NCI-H2081 treated with DMSO at 0.1 percent for 48 hours (cell line): ENCODE results near the gene TMEM269.
A peak's percentile ranks its signal among the peaks of the same experiment; 100 is the strongest.

Source experiments
- DNase-seq: peaks from one replicate; lab custom pipeline; 2025; lab: John Stamatoyannopoulos, UW

Gene TMEM269

GRCh38 chr1:42822800-42823392 lies 38.1 kb downstream of the TMEM269 start:
- DNase-seq: no peak

DNA sequence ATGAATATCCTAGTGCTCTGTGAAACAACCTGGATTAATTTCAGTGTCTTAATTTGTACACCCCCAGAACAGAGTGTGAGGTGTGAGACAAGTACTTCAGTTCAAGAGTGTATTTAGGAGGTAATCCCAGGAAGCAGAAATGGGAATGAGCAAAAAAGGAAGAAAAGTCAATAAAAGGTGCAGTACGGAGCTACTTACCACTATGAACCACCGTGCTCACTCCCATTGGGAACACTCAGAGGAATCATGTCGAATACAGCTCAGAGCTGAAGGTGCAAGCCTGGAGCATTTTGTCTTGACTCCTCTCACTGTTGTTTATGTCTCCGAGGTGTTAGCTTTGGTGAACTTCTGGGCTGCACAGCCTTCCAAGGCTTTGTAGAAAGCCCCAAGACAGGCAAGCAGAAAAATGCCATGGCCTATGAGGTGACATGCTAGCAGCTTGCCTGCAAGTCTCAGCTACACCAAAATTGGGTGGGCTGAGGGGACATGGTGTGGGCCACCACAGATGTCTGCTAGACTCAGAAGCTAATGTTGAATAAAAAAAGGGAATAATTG lies 39.8 kb downstream of the TMEM269 start:
- no peak for DNase-seq

DNA sequence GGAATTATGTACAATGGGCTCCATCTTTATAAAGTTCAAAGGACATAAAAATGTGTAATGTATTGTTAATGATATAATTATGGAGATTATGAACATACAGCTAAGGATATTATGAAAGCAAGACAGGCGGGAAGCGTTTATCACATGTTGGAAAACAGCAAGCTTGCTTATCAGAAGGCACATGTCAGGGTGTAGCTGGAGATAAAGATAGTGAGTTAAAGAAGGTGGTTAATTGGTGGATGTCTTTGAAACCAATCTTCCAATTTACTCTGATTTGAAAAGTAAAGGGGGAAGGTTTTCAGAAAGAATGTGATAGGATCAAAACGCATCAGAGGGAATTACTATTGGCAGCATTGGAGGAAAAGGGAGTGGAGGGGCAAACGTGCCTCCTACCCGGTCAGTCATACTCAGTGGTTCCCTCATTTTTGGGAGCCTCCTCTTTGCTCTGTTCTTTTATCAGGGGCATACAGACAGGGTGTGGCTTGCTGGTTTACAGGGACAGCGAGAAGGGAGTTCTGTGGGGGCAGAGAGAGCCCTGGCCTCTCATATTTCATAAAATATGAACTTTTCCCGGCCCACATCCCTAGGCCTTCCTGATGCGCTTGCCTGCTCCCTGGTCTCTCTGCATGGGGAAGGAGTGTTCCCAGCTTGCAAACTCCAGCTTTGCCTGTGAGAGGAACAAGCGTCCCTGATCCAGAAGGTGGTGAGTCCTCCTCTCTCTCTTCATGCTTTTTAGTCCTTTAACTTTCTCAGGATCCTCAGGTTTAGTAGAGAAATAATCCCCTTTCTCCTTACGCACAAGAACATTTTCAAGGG lies 40.5 kb downstream of the TMEM269 start:
- DNase-seq: no peak

- DNase-seq: no peak
Measured at GRCh38 chr1:42830631-42831030, 45.8 kb downstream of the TMEM269 start.

- DNase-seq: no peak
Measured at GRCh38 chr1:42831273-42831672, 46.5 kb downstream of the TMEM269 start.

DNA sequence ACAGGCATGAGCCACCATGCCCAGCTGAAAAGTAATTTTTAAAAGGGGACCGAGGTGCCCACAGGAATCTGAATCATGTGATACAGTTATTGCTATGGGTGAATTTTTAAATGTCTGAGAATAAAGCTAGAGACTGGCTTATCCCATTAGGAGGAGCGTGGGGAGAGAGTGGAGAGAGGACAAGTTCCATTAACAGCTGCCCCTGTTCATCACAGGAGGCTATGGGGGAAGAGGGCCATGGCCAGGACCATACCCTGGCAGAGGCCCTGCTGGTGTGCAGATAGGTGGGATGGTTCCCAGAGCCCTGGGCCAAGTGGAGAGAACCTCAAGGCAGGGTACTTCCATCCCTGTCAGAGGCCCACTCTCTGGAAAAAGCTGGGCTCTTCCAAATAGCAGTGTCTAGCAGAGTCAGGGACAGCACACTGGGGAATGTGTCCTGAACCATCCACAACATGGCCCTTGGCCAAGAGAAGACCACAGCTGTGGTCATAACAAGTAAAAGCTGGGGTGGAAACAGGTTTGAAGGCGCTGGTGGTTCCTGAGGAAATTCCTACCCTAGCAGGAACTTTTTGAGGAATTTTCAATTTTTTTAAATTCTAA lies 48.0 kb downstream of the TMEM269 start:
- no peak for DNase-seq

GRCh38 chr1:42833981-42834380 lies 49.2 kb downstream of the TMEM269 start:
- no peak for DNase-seq

DNA sequence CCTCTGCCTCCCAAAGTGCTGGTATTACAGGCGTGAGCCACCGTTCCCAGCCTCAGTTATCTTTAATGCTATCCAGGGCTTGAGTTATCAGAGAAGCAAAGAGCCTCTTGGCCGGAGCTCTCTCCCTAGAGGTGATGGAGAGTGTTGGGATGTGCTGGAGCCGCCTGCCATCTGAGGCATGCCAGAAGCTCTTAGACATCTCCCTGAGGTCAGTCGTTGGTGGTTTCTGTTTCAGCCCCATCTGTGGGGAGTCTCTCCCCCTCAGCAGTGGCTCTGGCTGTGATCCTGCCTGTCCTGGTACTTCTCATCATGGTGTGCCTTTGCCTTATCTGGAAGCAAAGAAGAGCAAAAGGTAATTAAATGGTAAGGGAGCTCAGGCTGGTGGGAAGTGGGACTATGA lies 50.0 kb downstream of the TMEM269 start:
- no peak for DNase-seq

GRCh38 chr1:42835422-42835821 lies 50.6 kb downstream of the TMEM269 start:
- no peak for DNase-seq

- no peak for DNase-seq
Measured at GRCh38 chr1:42837709-42838108, 52.9 kb downstream of the TMEM269 start.

- DNase-seq: no peak
Measured at GRCh38 chr1:42838482-42839190, 53.8 kb downstream of the TMEM269 start.

GRCh38 chr1:42841010-42841409 lies 56.2 kb downstream of the TMEM269 start:
- no peak for DNase-seq

GRCh38 chr1:42841440-42842147 lies 56.8 kb downstream of the TMEM269 start:
- no peak for DNase-seq

DNA sequence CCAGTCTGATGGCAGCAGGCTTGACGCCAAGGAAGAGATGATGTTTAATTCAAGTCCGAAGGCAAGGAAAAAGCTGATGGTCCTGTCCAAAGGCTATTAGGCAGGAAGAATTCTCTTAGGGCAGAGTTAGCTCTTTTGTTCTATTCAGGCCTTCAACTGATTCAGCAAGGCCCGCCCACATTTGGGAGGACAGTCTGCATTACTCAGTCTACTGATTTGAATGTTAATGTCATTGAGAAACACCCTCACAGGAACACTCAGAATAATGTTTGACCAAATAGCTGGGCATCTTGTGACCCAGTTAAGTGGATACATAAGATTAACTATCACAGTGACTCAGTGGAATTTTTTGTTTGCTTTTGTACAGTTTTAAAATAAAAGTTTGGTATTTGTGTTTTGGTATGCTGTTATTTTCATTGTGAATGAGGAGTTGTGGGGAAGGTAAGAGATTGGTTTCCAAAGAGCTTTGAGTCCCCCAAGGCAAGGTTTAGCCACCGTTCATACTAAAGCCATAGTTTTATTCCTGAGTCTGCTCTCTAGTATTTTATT lies 59.9 kb downstream of the TMEM269 start:
- DNase-seq: no peak

GRCh38 chr1:42845193-42845592 lies 60.4 kb downstream of the TMEM269 start:
- DNase-seq: no peak

DNA sequence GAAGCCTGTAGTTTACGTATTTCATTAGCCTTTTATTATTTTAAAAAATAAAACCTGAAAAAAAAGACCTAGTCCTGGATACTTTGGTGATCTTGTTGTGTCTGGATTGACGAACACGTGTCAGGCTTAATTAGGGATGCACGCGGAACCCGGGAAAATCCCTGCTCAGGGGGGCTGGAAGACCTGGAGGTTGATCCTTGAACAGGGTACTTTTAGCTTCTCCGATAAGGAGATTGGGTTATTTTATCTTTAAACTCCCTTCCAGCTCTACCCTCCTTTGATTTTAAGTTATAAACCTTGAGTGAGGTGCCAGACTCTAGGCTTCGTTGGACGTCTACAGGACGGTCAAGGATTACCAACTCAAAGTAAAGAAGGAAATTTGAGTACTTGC lies 61.1 kb downstream of the TMEM269 start:
- no peak for DNase-seq

DNA sequence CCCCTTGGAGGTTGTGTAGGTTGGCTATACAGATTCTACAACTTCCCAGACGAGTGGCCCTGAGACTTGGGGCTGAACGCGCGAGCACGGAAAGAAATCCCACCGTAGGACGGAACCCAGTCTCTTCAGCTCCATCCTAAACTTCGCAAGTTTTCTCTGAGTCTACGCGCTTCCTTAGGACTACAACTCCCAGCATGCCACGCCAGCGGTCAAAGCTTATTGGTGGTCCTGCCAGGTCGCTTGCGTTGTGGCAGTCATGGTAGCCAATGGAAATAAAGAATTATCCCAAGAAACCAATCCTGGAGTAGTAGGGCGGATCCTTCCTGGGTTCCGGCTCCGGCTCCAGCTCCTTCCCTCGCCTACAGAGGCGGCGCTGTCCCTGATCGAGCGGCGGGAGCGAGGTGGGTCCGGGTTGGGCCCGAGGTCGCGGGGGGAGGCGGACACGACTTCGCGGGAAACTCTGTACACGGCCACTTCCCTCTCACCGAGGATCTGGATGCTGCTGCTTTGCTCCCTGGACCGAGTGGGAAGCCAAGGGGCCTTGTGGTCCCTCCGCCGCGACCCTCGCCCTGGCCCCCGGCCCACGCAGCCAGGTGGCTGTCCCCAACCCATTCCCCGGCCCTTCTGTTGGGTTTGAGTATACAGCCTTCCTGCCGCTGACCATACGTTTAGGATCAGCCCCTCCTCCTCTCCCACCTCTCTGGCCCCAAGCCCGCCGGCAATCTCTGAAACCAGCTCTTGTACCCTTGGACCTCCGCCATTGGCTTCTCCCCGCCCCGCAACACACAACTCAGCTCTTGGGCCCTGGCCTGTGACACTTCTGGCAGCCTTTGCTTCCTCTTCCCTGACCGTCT lies 61.7 kb downstream of the TMEM269 start, which contains the start of gene ZNF691:
ZNF691 (plus strand) TSS at position 357 of the 854 bp plus-strand sequence. CDS start 3,046 bp downstream, outside the sequence.
- DNase-seq: peak; percentile 96

DNA sequence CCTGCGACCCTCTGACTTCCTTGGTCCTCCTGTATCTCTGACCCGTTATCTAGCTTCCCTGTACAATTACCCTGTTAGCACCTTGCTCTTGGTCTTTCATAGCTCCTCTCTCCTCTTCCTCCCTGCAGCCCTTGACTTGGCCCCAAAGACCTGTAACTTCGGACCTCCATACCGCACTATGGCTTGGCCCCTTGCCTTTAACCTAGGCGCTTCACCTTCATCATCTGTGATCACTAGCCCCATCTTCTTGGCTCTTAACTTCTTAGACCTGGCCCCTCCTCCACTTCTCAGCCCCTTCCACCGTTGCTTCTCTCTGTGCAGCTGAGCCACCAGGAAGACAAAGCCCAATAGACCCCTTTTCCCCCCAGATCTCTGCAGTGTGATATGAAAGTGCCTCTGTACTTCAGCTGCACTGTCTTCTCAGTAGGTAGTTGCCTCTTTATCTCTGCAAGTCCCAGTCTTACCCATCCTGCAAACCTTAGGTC lies 62.4 kb downstream of the TMEM269 start:
- DNase-seq: no peak

DNA sequence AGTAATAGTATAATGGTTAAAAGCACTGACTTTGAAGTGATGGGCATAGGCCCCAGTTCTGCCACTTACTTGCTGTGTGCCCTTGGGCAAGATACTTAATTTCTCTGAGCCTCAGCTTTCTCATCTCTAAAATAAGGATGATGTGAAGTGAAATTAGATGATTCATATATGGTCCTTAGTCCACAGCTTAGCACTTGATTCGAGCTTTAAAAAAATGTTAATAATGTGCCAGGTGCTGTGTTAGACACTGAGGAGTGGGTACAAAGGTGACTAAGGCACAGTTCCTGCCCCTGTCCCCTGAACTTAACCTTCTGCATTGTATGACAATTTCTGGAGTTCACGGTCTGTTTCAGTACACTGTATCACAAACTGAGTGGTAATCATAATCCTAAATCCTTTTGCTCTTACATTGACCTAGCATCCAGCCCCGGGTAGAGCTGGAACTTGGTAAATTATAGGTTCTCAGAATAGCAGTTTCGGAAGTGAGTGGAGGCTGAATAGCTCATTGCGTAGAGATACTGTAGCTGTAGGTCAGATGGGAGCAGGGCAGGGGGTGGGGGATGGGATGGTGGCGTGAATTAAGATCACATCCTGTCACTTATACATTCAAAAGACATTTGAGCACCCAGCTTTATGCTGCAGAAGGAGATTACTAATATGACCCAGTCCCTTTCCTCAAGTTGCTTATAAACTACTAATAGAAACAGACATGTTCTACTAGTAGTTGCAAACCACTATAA lies 63.1 kb downstream of the TMEM269 start:
- DNase-seq: no peak
